ENCODE data around the gene SIN3A. TPM values are rescaled to one million over a fixed set of nuclear protein-coding genes. Genes with fewer than 3 reads are reported as not detected.
A peak's percentile ranks its signal among the peaks of the same experiment; 100 is the strongest.
"Not testable (repeated sequence)": the region's sequence is repeated elsewhere in the genome, so short reads cannot be mapped to it uniquely, and the experiment has no call there.

SIN3A gene
- total RNA-seq, 1 experiment from 2014 or later: 29.4 TPM

DNA sequence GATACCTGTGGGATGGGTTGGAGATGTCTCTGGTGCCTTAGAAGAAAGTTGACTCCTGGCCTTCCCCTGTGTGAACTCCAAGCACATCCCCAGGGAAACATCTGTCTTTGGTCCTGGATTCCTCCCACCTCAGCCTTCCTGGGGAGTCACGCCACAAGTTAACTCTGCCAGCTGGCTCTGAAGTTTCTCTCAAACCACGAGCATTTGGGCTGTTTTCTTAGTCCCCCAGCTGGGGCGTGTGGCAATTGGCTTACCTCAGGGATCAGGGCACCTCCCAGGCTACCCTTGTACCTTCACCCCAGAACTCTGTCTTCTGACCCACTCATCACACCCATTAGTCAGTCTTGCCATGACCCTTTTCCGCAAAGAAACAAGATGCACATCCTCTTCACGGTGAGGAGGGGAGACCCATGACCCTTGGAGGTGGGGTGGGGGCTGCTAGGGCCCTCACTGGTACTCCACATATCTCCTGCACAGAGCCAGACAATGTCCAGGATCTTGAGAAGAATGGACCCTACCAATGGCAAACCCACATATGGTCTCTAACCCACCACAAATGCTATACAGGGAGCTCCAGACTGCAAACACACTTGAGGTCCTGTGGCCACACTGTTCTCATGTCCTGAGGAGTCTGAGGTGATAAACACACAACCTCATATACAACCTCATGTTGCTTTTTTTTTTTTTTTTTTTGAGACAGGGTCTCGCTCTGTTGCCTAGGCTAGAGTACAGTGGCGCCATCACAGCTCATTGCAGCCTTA is 100.7 kb downstream of the SIN3A start:
- Histone ChIP-seq H3K9me3 (replicated peaks) (no peaks in the 10 kb centered on the region), H3K4me3 (no peak overlapping the region), H3K4me1 (replicated peaks) (peaks cover 17% of the 10 kb centered on the region), H3K27me3 (replicated peaks) (peaks cover 28% of the 10 kb centered on the region), H3K36me3 (peaks cover 8% of the 10 kb centered on the region; the same call in 1 of the 2 replicates), H3K27ac (no peak overlapping the region)
- DNase-seq (ENCODE audit: low read depth in 1 of 2, low spot score in 2 of 2): no peak

DNA sequence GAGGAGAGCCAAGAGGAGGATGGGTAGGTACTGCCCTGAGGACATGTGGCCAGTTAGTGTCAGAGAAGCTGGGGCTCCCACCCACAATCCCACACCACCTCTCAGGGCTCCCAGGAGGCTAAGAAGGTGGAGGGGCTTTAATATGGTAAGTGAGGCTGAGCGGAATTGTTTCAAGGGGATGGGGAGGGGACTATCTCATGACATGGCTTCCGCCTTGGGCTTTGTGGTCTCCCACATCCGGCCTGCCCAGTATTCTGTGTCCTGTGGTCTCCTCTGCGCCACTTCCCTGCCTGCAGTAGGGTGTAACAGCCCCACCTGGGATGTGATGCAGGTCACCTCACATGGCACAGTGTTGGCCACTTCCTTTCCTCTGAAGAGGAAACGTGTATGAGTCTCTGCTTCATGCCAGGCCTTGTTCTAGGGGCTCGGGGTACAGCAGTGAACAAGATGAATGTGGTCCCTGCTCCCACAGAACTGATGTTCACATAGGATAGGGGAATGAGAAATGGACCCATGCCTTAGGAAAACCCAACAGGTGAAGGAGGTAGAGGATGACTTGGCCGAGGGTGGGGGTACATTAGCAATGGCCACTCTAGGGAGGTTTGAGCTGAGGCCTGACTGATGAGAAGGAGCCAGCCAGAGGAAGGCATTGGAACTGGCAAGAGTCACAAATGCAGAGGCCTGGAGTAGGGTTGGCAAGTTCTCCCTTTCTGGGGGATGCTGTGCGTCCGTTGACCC is 101.5 kb downstream of the SIN3A start:
- DNase-seq (ENCODE audit: low read depth in 1 of 2, low spot score in 2 of 2): no peak
- H3K9me3 ChIP-seq (replicated peaks): no peaks in the 10 kb centered on the region

DNA sequence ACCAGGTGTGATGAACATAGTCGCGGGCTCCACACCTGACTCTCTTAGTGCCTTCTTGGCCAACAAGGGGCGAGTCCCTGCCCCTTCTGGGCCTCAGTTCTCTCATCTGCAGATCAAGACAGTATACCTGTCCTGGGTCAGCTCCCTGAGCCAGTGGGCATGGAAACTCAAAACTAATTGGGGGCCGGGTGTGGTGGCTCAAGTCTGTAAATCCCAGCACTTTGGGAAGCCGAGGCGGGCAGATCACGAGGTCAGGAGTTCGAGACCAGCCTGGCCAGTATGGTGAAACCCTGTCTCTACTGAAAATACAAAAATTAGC is 102.2 kb downstream of the SIN3A start:
- H3K4me3 ChIP-seq; H3K9me3 ChIP-seq (replicated peaks); H3K36me3 ChIP-seq; H3K27ac ChIP-seq; DNase-seq (ENCODE audit: low read depth in 1 of 2, low spot score in 2 of 2): not testable (repeated sequence)
- Histone ChIP-seq H3K4me1 (replicated peaks) (peaks cover 17% of the 10 kb centered on the region), H3K27me3 (replicated peaks) (peaks cover 28% of the 10 kb centered on the region)

More for the DNA sequence above, 101.5 kb downstream of the SIN3A start:
- Histone ChIP-seq H3K27ac (no peak overlapping the region), H3K27me3 (replicated peaks) (peaks cover 28% of the 10 kb centered on the region), H3K4me1 (replicated peaks) (peaks cover 17% of the 10 kb centered on the region), H3K36me3 (peaks cover 8% of the 10 kb centered on the region; the same call in 1 of the 2 replicates), H3K4me3 (no peak overlapping the region)

DNA sequence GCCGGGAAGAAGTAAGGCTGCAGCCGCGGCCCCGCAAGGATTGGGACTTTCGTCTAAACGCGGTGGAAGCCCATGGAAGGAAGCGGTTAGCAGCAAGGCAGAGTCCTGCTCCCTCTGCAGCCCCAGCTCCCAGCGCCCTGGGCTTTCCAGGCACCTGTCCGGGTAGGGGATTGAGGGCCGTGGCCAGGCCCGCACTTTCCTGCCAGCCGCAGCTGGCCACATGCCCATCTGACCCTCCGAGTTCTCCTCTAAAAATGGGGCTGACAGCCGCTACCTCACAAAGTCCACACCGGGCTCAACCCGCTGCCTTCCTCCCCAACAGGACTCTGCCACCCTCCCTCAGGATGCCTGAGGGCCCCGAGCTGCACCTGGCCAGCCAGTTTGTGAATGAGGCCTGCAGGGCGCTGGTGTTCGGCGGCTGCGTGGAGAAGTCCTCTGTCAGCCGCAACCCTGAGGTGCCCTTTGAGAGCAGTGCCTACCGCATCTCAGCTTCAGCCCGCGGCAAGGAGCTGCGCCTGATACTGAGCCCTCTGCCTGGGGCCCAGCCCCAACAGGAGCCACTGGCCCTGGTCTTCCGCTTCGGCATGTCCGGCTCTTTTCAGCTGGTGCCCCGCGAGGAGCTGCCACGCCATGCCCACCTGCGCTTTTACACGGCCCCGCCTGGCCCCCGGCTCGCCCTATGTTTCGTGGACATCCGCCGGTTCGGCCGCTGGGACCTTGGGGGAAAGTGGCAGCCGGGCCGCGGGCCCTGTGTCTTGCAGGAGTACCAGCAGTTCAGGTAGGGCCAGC is 102.7 kb downstream of the SIN3A start:
- Histone ChIP-seq H3K4me1 (replicated peaks) (peaks cover 17% of the 10 kb centered on the region), H3K27me3 (replicated peaks) (peaks cover 28% of the 10 kb centered on the region), H3K27ac (no peak overlapping the region), H3K4me3 (peak overlapping the region; percentile 35; the same call in 1 of the 2 replicates), H3K9me3 (replicated peaks) (no peaks in the 10 kb centered on the region), H3K36me3 (peaks cover 8% of the 10 kb centered on the region; the same call in 1 of the 2 replicates)
- no peak for DNase-seq (ENCODE audit: low read depth in 1 of 2, low spot score in 2 of 2)

DNA sequence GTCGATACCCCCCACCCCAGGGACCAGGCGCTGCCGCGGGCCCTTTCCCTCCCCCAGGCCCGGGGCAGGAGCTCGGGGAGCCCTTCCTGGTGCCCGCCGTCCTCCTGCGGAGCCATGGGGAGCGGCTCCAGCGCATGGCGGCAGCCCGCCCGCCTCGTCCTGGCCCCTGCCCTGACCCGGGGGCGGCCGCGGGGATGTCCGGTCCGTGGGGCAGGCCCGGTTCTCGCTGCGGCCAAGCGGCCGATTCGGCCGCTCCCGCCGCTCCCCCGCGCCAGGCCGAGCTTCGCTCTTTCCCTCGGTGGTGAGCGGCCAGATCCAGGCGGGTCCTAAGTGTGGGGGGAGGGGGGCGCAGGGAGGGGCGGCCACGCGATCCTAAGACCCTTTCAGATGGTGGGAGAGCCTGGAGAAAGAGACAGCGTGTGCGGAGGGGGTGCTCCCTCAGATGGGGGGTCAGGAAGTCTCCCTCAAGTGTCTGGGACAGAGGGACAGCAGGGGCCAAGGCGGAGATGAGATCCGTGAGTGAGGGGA is 103.4 kb downstream of the SIN3A start:
- DNase-seq (ENCODE audit: low read depth in 1 of 2, low spot score in 2 of 2): no peak
- Histone ChIP-seq H3K9me3 (replicated peaks) (no peaks in the 10 kb centered on the region), H3K27ac (no peak overlapping the region), H3K36me3 (peaks cover 8% of the 10 kb centered on the region; the same call in 1 of the 2 replicates), H3K4me3 (peak overlapping the region; percentile 35), H3K27me3 (replicated peaks) (peaks cover 28% of the 10 kb centered on the region), H3K4me1 (replicated peaks) (peaks cover 17% of the 10 kb centered on the region)

DNA sequence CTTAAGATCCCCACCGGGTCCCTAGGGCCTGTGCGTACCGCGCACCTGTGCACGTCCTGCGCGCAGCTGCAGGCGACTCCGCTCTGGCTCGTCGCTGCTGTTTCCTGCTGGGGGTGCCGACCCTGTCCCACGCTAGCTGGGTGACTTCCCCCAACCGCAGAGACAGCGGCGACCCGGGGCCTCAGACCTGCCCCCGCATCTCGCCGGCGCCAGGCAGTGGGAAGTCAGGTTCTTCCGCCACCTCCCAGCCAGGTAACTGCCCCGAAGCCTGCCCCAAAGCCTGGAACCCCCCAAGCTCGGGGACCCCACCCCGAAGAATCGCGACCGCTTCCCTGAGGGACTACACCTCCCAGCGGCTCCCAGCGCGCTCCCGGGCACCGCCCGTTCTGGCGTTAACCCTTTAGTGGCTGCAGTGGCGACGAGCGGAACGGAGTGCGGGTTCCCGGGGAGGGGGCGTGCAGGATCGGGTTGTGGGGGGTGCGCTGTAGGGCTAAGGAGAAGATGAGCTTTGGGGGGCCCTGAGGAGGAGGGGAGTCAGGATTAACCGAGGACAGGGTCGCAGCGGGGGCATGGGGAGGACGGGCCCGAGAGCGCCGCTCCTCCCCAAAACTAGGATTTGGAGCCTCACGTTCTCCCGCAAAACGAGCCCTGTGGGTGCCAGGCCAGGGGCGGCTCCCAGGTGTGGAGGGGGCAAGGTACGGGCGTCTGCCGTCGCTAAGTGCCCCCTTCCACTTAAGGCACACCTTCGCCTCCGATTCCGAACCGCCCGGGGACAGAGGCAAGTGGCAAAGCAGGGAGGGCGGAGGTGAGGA is 104.1 kb downstream of the SIN3A start:
- no peak for DNase-seq (ENCODE audit: low read depth in 1 of 2, low spot score in 2 of 2)
- Histone ChIP-seq H3K36me3 (peaks cover 8% of the 10 kb centered on the region; the same call in 1 of the 2 replicates), H3K27ac (no peak overlapping the region), H3K9me3 (replicated peaks) (no peaks in the 10 kb centered on the region), H3K27me3 (replicated peaks) (peaks cover 28% of the 10 kb centered on the region), H3K4me1 (replicated peaks) (peaks cover 17% of the 10 kb centered on the region), H3K4me3 (peak overlapping the region; percentile 35)

DNA sequence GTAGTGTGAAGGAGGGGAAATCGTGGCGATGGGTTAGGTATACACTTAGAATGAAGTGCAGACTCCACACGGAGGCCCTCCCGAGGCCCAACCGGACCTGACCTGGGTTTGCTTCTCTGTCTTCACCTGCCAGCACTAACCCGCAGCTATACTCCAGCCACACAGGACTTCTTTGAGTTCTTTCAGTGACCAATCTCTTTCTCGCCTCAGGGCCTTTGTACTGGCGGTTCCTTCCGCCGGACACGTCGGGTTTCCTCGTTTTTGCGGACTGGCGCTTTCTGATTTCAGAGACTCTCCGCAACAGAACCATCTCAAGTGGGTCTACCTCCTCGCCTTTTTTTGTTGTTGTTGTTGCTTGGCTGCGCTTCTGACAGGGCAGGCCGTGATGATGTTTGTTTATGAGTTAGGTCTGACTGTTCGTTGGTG is 104.7 kb downstream of the SIN3A start, which contains the start of gene NEIL1:
Gene NEIL1, plus strand, starts transcription at position 244 of the 426 bp plus-strand sequence. CDS start 1,867 bp downstream, outside the sequence.
- peaks cover 6% of the 10 kb centered on the region; the same call in 1 of the 2 replicates for H3K36me3 ChIP-seq
- peaks cover 28% of the 10 kb centered on the region for H3K27me3 ChIP-seq (replicated peaks)
- no peak within 1 kb of the TSS for H3K27ac ChIP-seq
- peaks cover 17% of the 10 kb centered on the region for H3K4me1 ChIP-seq (replicated peaks)
- DNase-seq (ENCODE audit: low read depth in 1 of 2, low spot score in 2 of 2): no peak
- peak within 1 kb of the TSS; percentile 35 for H3K4me3 ChIP-seq
- no peaks in the 10 kb centered on the region for H3K9me3 ChIP-seq (replicated peaks)

DNA sequence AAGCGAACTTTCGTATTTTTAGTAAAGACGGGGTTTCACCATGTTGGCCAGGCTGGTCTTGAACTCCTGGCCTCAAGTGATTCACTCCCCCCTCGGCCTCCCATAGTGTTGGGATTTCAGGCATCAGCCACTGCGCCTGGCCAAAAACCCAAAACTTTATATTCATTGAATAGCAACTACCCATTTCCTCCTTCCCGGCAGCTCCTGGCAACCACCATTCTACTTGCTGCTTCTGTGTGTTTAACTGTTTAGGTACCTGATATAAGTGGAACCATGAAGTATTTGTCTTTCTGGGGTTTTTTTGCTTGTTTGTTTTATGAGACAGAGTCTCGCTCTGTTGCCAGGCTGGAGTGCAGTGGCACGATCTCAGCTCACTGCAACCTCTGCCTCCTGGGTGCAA is 107.5 kb downstream of the SIN3A start:
- DNase-seq (ENCODE audit: low read depth in 1 of 2, low spot score in 2 of 2): not testable (repeated sequence)

DNA sequence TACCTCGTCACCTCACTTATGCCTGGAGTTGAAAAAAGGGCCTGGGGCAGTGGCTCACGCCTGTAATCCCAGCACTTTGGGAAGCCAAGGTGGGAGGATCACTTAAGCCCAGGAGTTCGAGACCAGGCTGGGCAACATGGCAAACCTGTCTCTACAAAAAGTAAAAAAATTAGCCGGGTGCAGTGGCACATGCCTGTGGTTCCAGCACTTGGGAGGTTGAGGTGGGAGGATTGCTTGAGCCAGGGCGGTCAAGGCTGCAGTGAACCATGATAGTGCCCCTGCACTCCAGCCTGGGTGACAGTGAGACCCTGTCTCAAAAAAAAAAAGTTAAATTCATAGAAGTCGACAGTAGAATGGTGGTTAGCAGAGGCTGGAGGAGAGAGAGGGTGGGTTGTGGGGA is 109.3 kb downstream of the SIN3A start:
- DNase-seq (ENCODE audit: low read depth in 1 of 2, low spot score in 2 of 2): no peak
- Histone ChIP-seq H3K36me3 (peaks cover 17% of the 10 kb centered on the region), H3K4me1 (replicated peaks) (peaks cover 10% of the 10 kb centered on the region), H3K27me3 (replicated peaks) (peaks cover 7% of the 10 kb centered on the region), H3K27ac (no peak overlapping the region), H3K9me3 (replicated peaks) (no peaks in the 10 kb centered on the region), H3K4me3 (no peak overlapping the region)

More for the DNA sequence above, 107.5 kb downstream of the SIN3A start:
- H3K27ac ChIP-seq; H3K4me3 ChIP-seq; H3K9me3 ChIP-seq (replicated peaks): not testable (repeated sequence)
- peaks cover 26% of the 10 kb centered on the region for H3K4me1 ChIP-seq (replicated peaks)
- peaks cover 22% of the 10 kb centered on the region for H3K36me3 ChIP-seq
- peaks cover 25% of the 10 kb centered on the region for H3K27me3 ChIP-seq (replicated peaks)

DNA sequence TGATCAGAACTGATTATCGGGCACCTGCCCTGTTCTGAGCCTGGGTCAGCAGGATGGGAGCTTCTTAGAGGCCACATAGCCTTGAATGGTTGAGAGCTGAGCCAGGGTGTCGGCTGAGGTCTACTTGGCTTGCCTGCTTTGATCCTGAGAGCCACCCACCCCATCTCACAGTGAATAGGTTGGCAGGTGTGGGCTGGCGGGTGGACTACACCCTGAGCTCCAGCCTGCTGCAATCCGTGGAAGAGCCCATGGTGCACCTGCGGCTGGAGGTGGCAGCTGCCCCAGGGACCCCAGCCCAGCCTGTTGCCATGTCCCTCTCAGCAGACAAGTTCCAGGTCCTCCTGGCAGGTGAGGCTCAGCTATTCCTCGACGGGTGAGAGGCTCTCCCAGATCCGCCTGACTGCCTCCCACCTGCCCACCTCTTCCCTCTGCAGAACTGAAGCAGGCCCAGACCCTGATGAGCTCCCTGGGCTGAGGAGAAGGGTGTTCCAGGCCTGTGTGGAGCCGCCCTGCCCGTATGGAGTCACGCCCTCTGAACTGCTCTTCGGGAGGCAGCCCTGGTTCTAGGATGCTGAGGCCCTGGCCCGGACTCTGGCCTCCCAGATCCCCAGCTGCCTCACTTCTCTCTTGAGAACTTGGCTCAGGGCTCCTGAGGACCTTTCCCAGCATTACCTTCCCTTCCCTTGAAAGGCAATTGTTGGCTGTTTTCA is 111.8 kb downstream of the SIN3A start:
- peaks cover 15% of the 10 kb centered on the region for H3K4me1 ChIP-seq (replicated peaks)
- H3K36me3 ChIP-seq: peaks cover 17% of the 10 kb centered on the region
- H3K4me3 ChIP-seq: no peak overlapping the region
- no peak for DNase-seq (ENCODE audit: low read depth in 1 of 2, low spot score in 2 of 2)
- no peaks in the 10 kb centered on the region for H3K27me3 ChIP-seq (replicated peaks)
- no peaks in the 10 kb centered on the region for H3K9me3 ChIP-seq (replicated peaks)
- H3K27ac ChIP-seq: no peak overlapping the region

DNA sequence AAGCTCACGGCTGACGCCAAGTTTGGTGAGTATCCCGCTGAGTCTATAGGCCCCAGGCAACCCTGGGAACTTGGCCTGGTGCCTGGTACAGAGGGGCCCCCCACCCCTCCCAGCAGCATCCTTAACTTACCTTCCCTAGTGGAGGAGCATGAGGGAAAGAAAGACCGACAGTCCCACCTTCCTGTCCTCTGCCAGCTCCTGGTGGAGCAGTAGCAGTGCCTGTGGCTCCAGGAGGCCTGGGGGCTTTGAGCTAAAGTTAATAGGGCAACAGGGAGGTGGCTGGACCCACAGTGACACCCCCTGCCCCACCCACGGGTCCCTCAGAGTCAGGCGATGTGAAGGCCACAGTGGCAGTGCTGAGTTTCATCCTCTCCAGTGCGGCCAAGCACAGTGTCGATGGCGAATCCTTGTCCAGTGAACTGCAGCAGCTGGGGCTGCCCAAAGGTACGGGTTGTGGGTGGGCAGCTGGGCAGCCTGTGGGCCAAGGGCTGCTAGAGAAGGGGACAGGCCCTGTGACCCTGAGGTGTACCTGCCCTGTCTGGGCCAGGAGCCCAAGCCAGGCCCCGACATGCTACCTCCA is 112.7 kb downstream of the SIN3A start:
- no peak for DNase-seq (ENCODE audit: low read depth in 1 of 2, low spot score in 2 of 2)
- H3K4me1 ChIP-seq (replicated peaks): peaks cover 15% of the 10 kb centered on the region
- H3K27ac ChIP-seq: no peak overlapping the region
- peaks cover 17% of the 10 kb centered on the region for H3K36me3 ChIP-seq
- H3K27me3 ChIP-seq (replicated peaks): no peaks in the 10 kb centered on the region
- no peak overlapping the region for H3K4me3 ChIP-seq
- no peaks in the 10 kb centered on the region for H3K9me3 ChIP-seq (replicated peaks)

All from SJSA1 (cell line).